ENCODE measurements around the gene MCF2L2.

MCF2L2 gene

GRCh38 chr3:183317886-183318865 is 110.2 kb downstream of the MCF2L2 start:
- no peak overlapping the region for H3K4me3 Mint-ChIP-seq
- ATAC-seq (replicated peaks; ENCODE audit: extremely low read depth, poor library complexity, severe bottlenecking) (no peak), DNase-seq (ENCODE audit: low spot score in 2 of 2) (no peak)
- peaks cover 6% of the 10 kb centered on the region for H3K4me1 Mint-ChIP-seq
- peaks cover 6% of the 10 kb centered on the region for H3K36me3 Mint-ChIP-seq (ENCODE audit: insufficient read depth)
- H3K9me3 Mint-ChIP-seq: no peaks in the 10 kb centered on the region
- H3K27ac Mint-ChIP-seq (ENCODE audit: low read depth): no peak overlapping the region
- H3K27me3 Mint-ChIP-seq: no peaks in the 10 kb centered on the region

GRCh38 chr3:183317271-183317670 is 111.1 kb downstream of the MCF2L2 start:
- no peaks in the 10 kb centered on the region for H3K27me3 Mint-ChIP-seq
- no peak for DNase-seq (ENCODE audit: low spot score in 2 of 2)
- no peak overlapping the region for H3K4me3 Mint-ChIP-seq
- peaks cover 6% of the 10 kb centered on the region for H3K36me3 Mint-ChIP-seq (ENCODE audit: insufficient read depth)
- H3K27ac Mint-ChIP-seq (ENCODE audit: low read depth): no peak overlapping the region
- peaks cover 6% of the 10 kb centered on the region for H3K4me1 Mint-ChIP-seq
- ATAC-seq (replicated peaks; ENCODE audit: extremely low read depth, poor library complexity, severe bottlenecking): no peak
- no peaks in the 10 kb centered on the region for H3K9me3 Mint-ChIP-seq

- Mint-ChIP-seq H3K27ac (ENCODE audit: low read depth) (no peak overlapping the region), H3K36me3 (ENCODE audit: insufficient read depth) (peaks cover 6% of the 10 kb centered on the region), H3K4me1 (peaks cover 6% of the 10 kb centered on the region), H3K27me3 (no peaks in the 10 kb centered on the region), H3K4me3 (no peak overlapping the region), H3K9me3 (no peaks in the 10 kb centered on the region)
- ATAC-seq (replicated peaks; ENCODE audit: extremely low read depth, poor library complexity, severe bottlenecking) (no peak), DNase-seq (ENCODE audit: low spot score in 2 of 2) (no peak)
Measured at GRCh38 chr3:183315739-183316138, 112.7 kb downstream of the MCF2L2 start.

- no peak for DNase-seq (ENCODE audit: low spot score in 2 of 2)
- Mint-ChIP-seq H3K27me3 (no peaks in the 10 kb centered on the region), H3K27ac (ENCODE audit: low read depth) (no peak overlapping the region), H3K9me3 (no peaks in the 10 kb centered on the region), H3K36me3 (ENCODE audit: insufficient read depth) (peaks cover 3% of the 10 kb centered on the region), H3K4me3 (no peak overlapping the region), H3K4me1 (no peaks in the 10 kb centered on the region)
- no peak for ATAC-seq (replicated peaks; ENCODE audit: extremely low read depth, poor library complexity, severe bottlenecking)
Measured at GRCh38 chr3:183313764-183314163, 114.7 kb downstream of the MCF2L2 start.

GRCh38 chr3:183313351-183313750 is 115.1 kb downstream of the MCF2L2 start:
- ATAC-seq (replicated peaks; ENCODE audit: extremely low read depth, poor library complexity, severe bottlenecking) (no peak), DNase-seq (ENCODE audit: low spot score in 2 of 2) (no peak)
- no peaks in the 10 kb centered on the region for H3K9me3 Mint-ChIP-seq
- no peaks in the 10 kb centered on the region for H3K27me3 Mint-ChIP-seq
- H3K4me3 Mint-ChIP-seq: no peak overlapping the region
- peaks cover 3% of the 10 kb centered on the region for H3K36me3 Mint-ChIP-seq (ENCODE audit: insufficient read depth)
- H3K27ac Mint-ChIP-seq (ENCODE audit: low read depth): no peak overlapping the region
- H3K4me1 Mint-ChIP-seq: no peaks in the 10 kb centered on the region

GRCh38 chr3:183312433-183312832 is 116.0 kb downstream of the MCF2L2 start:
- Mint-ChIP-seq H3K27me3 (no peaks in the 10 kb centered on the region), H3K4me1 (no peaks in the 10 kb centered on the region), H3K4me3 (no peak overlapping the region), H3K27ac (ENCODE audit: low read depth) (no peak overlapping the region), H3K9me3 (no peaks in the 10 kb centered on the region), H3K36me3 (ENCODE audit: insufficient read depth) (peaks cover 1% of the 10 kb centered on the region)
- ATAC-seq (replicated peaks; ENCODE audit: extremely low read depth, poor library complexity, severe bottlenecking): no peak
- no peak for DNase-seq (ENCODE audit: low spot score in 2 of 2)

GRCh38 chr3:183310936-183311335 is 117.5 kb downstream of the MCF2L2 start:
- no peak for ATAC-seq (replicated peaks; ENCODE audit: extremely low read depth, poor library complexity, severe bottlenecking)

GRCh38 chr3:183309276-183309675 is 119.1 kb downstream of the MCF2L2 start:
- Mint-ChIP-seq H3K9me3 (no peaks in the 10 kb centered on the region), H3K27ac (ENCODE audit: low read depth) (no peak overlapping the region), H3K36me3 (ENCODE audit: insufficient read depth) (no peaks in the 10 kb centered on the region), H3K27me3 (no peaks in the 10 kb centered on the region), H3K4me1 (no peaks in the 10 kb centered on the region), H3K4me3 (no peak overlapping the region)
- ATAC-seq (replicated peaks; ENCODE audit: extremely low read depth, poor library complexity, severe bottlenecking) (no peak), DNase-seq (ENCODE audit: low spot score in 2 of 2) (no peak)

More at GRCh38 chr3:183310936-183311335, 117.5 kb downstream of the MCF2L2 start:
- H3K27me3 Mint-ChIP-seq: no peaks in the 10 kb centered on the region
- H3K27ac Mint-ChIP-seq (ENCODE audit: low read depth): no peak overlapping the region
- no peaks in the 10 kb centered on the region for H3K4me1 Mint-ChIP-seq
- no peaks in the 10 kb centered on the region for H3K36me3 Mint-ChIP-seq (ENCODE audit: insufficient read depth)
- H3K9me3 Mint-ChIP-seq: no peaks in the 10 kb centered on the region
- no peak for DNase-seq (ENCODE audit: low spot score in 2 of 2)
- H3K4me3 Mint-ChIP-seq: no peak overlapping the region

- no peaks in the 10 kb centered on the region for H3K4me1 Mint-ChIP-seq
- no peaks in the 10 kb centered on the region for H3K9me3 Mint-ChIP-seq
- H3K27ac Mint-ChIP-seq (ENCODE audit: low read depth): no peak overlapping the region
- H3K27me3 Mint-ChIP-seq: no peaks in the 10 kb centered on the region
- H3K4me3 Mint-ChIP-seq: no peak overlapping the region
- H3K36me3 Mint-ChIP-seq (ENCODE audit: insufficient read depth): no peaks in the 10 kb centered on the region
- no peak for DNase-seq (ENCODE audit: low spot score in 2 of 2)
- ATAC-seq (replicated peaks; ENCODE audit: extremely low read depth, poor library complexity, severe bottlenecking): no peak
Measured at GRCh38 chr3:183308751-183309150, 119.7 kb downstream of the MCF2L2 start.

GRCh38 chr3:183307749-183308148 is 120.7 kb downstream of the MCF2L2 start:
- Mint-ChIP-seq H3K9me3 (no peaks in the 10 kb centered on the region), H3K36me3 (ENCODE audit: insufficient read depth) (no peaks in the 10 kb centered on the region), H3K4me1 (no peaks in the 10 kb centered on the region), H3K27me3 (no peaks in the 10 kb centered on the region), H3K4me3 (no peak overlapping the region), H3K27ac (ENCODE audit: low read depth) (no peak overlapping the region)
- ATAC-seq (replicated peaks; ENCODE audit: extremely low read depth, poor library complexity, severe bottlenecking) (no peak), DNase-seq (ENCODE audit: low spot score in 2 of 2) (no peak)

GRCh38 chr3:183306798-183307671 is 121.4 kb downstream of the MCF2L2 start:
- H3K4me1 Mint-ChIP-seq: peaks cover 4% of the 10 kb centered on the region
- H3K4me3 Mint-ChIP-seq: no peak overlapping the region
- H3K9me3 Mint-ChIP-seq: no peaks in the 10 kb centered on the region
- H3K27me3 Mint-ChIP-seq: no peaks in the 10 kb centered on the region
- ATAC-seq (replicated peaks; ENCODE audit: extremely low read depth, poor library complexity, severe bottlenecking): peak; percentile 76
- no peak for DNase-seq (ENCODE audit: low spot score in 2 of 2)
- no peaks in the 10 kb centered on the region for H3K36me3 Mint-ChIP-seq (ENCODE audit: insufficient read depth)
- H3K27ac Mint-ChIP-seq (ENCODE audit: low read depth): peak overlapping the region; percentile 19

GRCh38 chr3:183303690-183304089 is 124.7 kb downstream of the MCF2L2 start:
- ATAC-seq (replicated peaks; ENCODE audit: extremely low read depth, poor library complexity, severe bottlenecking): no peak
- Mint-ChIP-seq H3K9me3 (no peaks in the 10 kb centered on the region), H3K4me1 (peaks cover 5% of the 10 kb centered on the region), H3K27ac (ENCODE audit: low read depth) (no peak overlapping the region), H3K4me3 (no peak overlapping the region), H3K36me3 (ENCODE audit: insufficient read depth) (no peaks in the 10 kb centered on the region), H3K27me3 (no peaks in the 10 kb centered on the region)
- DNase-seq (ENCODE audit: low spot score in 2 of 2): no peak

All from central memory CD8-positive, alpha-beta T cell (primary cell).